K562 (cell line): ENCODE results near the gene CHD2. TPM values are rescaled to one million over a fixed set of nuclear protein-coding genes. Genes with fewer than 3 reads are reported as not detected.
A peak's percentile ranks its signal among the peaks of the same experiment; 100 is the strongest.

Source experiments
- AFF1 ChIP-seq, 2 experiments: fragments of 450-650 bp; IDR thresholded peaks; 2 replicates each; pipeline ENCODE4 v1.6.1; 2018; ENCODE audit warnings: mild to moderate bottlenecking in 2 of 2, low read depth in 1 of 2; ENCODE audit not compliant: partially characterized antibody in 2 of 2
- C11orf30 ChIP-seq: fragments of 450-650 bp; IDR thresholded peaks from 2 replicates; pipeline ENCODE4 v1.6.1; 2016; ENCODE audit warnings: low read depth, mild to moderate bottlenecking
- CBX2 ChIP-seq: fragments of 200-600 bp; sonication (generic); IDR thresholded peaks from one replicate; pipeline ENCODE4 v1.6.1; 2012; ENCODE audit warnings: mild to moderate bottlenecking, low read length, inconsistent platforms; ENCODE audit not compliant: insufficient read depth, poor library complexity, severe bottlenecking
- ERF ChIP-seq: fragments of 450-650 bp; formaldehyde crosslinking; IDR thresholded peaks from 2 replicates; pipeline ENCODE4 v1.4.0; 2020; ENCODE audit warnings: mild to moderate bottlenecking, mixed read lengths
- FOXP1 ChIP-seq: sonication (generic); formaldehyde crosslinking; IDR thresholded peaks from 2 replicates; pipeline ENCODE4 v1.8.0; 2022; ENCODE audit warnings: mild to moderate bottlenecking, missing genetic modification reagents
- ID3 ChIP-seq, 2 experiments: fragments of 250-450 bp in 1 of 2; fragments of 450-650 bp in 1 of 2; sonication (Bioruptor Pico) in 1 of 2; IDR thresholded peaks; 2 replicates each; pipeline versions ENCODE4 v1.6.1 to v1.8.0; 2016 to 2021; ENCODE audit warnings: mild to moderate bottlenecking in 2 of 2, moderate library complexity in 2 of 2, missing compliant biosample characterization in 1 of 2, missing genetic modification characterization in 1 of 2
- IRF9 ChIP-seq: fragments of 450-650 bp; IDR thresholded peaks from 2 replicates; pipeline ENCODE4 v1.6.1; 2016; ENCODE audit warnings: missing biosample characterization, missing genetic modification characterization
- LCOR ChIP-seq: sonication (generic); formaldehyde crosslinking; IDR thresholded peaks from 2 replicates; pipeline ENCODE4 v1.8.0; 2022; ENCODE audit warnings: mild to moderate bottlenecking, missing genetic modification reagents
- MAFK ChIP-seq: IDR thresholded peaks from 2 replicates; pipeline ENCODE4 v1.6.1; 2011; ENCODE audit warnings: low read length, improper control_type of control experiment
- MLX ChIP-seq, 2 experiments: fragments of 450-650 bp in 1 of 2; sonication (generic) in 1 of 2; formaldehyde crosslinking; conservative IDR thresholded peaks; 2 replicates each; pipeline versions ENCODE4 v1.4.0 to v1.8.1; 2020 to 2022; ENCODE audit warnings: mild to moderate bottlenecking in 1 of 2, missing genetic modification reagents in 1 of 2
- NCOA1 ChIP-seq: fragments of 450-650 bp; IDR thresholded peaks from 2 replicates; pipeline ENCODE4 v1.6.1; 2016; ENCODE audit warnings: low read depth
- PTRF ChIP-seq: fragments of 450-650 bp; IDR thresholded peaks from 2 replicates; pipeline ENCODE4 v1.6.1; 2016; ENCODE audit warnings: mild to moderate bottlenecking, missing genetic modification characterization, missing compliant biosample characterization
- RNF219 ChIP-seq: fragments of 250-450 bp; sonication (Bioruptor Pico); IDR thresholded peaks from 2 replicates; pipeline ENCODE4 v1.5.0; 2022; ENCODE audit warnings: mild to moderate bottlenecking
- SNAPC5 ChIP-seq: fragments of 250-450 bp; sonication (Bioruptor Pico); IDR thresholded peaks from 2 replicates; pipeline ENCODE4 v1.8.0; 2021; ENCODE audit warnings: moderate library complexity, mild to moderate bottlenecking, inconsistent platforms
- ZFPM2 ChIP-seq: fragments of 250-450 bp; sonication (Bioruptor Pico); IDR thresholded peaks from 2 replicates; pipeline ENCODE4 v1.5.1; 2022; ENCODE audit warnings: mild to moderate bottlenecking
- ZNF239 ChIP-seq: fragments of 250-450 bp; sonication (Bioruptor Pico); IDR thresholded peaks from 2 replicates; pipeline ENCODE4 v1.4.0; 2020; ENCODE audit warnings: mild to moderate bottlenecking
- ZNF253 ChIP-seq: fragments of 250-450 bp; sonication (Bioruptor Pico); conservative IDR thresholded peaks from 2 replicates; pipeline ENCODE4 v1.6.1; 2021; ENCODE audit warnings: mild to moderate bottlenecking
- ZNF507 ChIP-seq: conservative IDR thresholded peaks from 2 replicates; pipeline ENCODE4 v1.6.1; 2017; ENCODE audit warnings: missing genetic modification characterization, missing compliant biosample characterization
- ZNF707 ChIP-seq: fragments of 250-450 bp; sonication (Bioruptor Pico); conservative IDR thresholded peaks from 2 replicates; pipeline ENCODE4 v1.8.0; 2022; ENCODE audit warnings: inconsistent platforms, mild to moderate bottlenecking, moderate library complexity
- polyA plus RNA-seq, 8 experiments: library from polyadenylated mRNA; depleted of rRNA in 4 of 8; stranded (reverse) in 5 of 8; unstranded in 3 of 8; fragments of >200 nt; fragmentation: Nextera tagmentation in 2 of 8; fragmentation: Illumina TruSeq in 1 of 8; extraction: Ambion mirVana in 2 of 8; extraction: Trizol in 1 of 8; gene quantifications; 2 replicates each; pipeline versions ENCODE4 v1.2.1 to v1.2.3, GENCODE V29; 2011 to 2014; ENCODE audit warnings: inconsistent platforms in 1 of 8, missing spikeins in 1 of 8
- total RNA-seq, 7 experiments: library from RNA; depleted of rRNA in 6 of 7; stranded (reverse); fragments of >200 nt in 6 of 7; fragmentation: Illumina TruSeq in 2 of 7; extraction: Trizol in 2 of 7; gene quantifications; 2 replicates each; pipeline versions ENCODE4 v1.2.1 to v1.2.3, GENCODE V29; 2011 to 2021; ENCODE audit warnings: low replicate concordance in 1 of 7

The CHD2 gene
- total and polyA plus RNA-seq, 9 of the 15 experiments (the other 6 are each of a cell fraction or from before 2014, with no cell fraction given) = 38.9 to 70.8 (median 56.2) TPM

GRCh38 chr15:93035953-93036810 lies 136.1 kb downstream of the CHD2 start (continued):
- no peak for TF ChIP-seq RNF219 (CRISPR knock-in tag)
- no peak for TF ChIP-seq MLX (CRISPR knock-in tag; conservative IDR thresholded peaks at IDR 0.05)
- TF ChIP-seq MAFK = no peak
- TF ChIP-seq PTRF (tag) = no peak
- no peak for TF ChIP-seq LCOR (CRISPR knock-in tag)
- TF ChIP-seq NCOA1 = no peak
- TF ChIP-seq SNAPC5 (CRISPR knock-in tag) = no peak
- no peak for TF ChIP-seq ZNF239 (CRISPR knock-in tag)
- TF ChIP-seq ID3 (CRISPR knock-in tag; IDR thresholded peaks at IDR 0.05) = no peak
- no peak for TF ChIP-seq ID3 (tag; IDR thresholded peaks at IDR 0.05)
- peak; percentile 70; the same call in 1 of the 2 replicates for TF ChIP-seq FOXP1 (CRISPR knock-in tag)
- no peak for TF ChIP-seq IRF9 (tag)
- no peak for TF ChIP-seq ZNF707 (CRISPR knock-in tag)
- TF ChIP-seq ERF = no peak
- no peak for TF ChIP-seq ZNF253 (CRISPR knock-in tag)
- no peak for TF ChIP-seq AFF1 (IDR thresholded peaks at IDR 0.05; ENCODE audit: low read depth in 1 of 2, partially characterized antibody in 2 of 2)
- TF ChIP-seq C11orf30 = no peak
- no peak for TF ChIP-seq ZNF507 (tag)
- no peak for TF ChIP-seq CBX2
- TF ChIP-seq ZFPM2 (CRISPR knock-in tag) = no peak
